ENCODE measurements around the gene C13orf46.
"Not testable (repeated sequence)": the region's sequence is repeated elsewhere in the genome, so short reads cannot be mapped to it uniquely, and the experiment has no call there.

The C13orf46 gene

GRCh38 chr13:113919761-113920559 lies 53.9 kb downstream of the C13orf46 start:
- no peak for DNase-seq

GRCh38 chr13:113918981-113919701 lies 54.7 kb downstream of the C13orf46 start:
- no peak for DNase-seq

GRCh38 chr13:113918580-113918979 lies 55.3 kb downstream of the C13orf46 start:
- no peak for DNase-seq

GRCh38 chr13:113917594-113918371 lies 56.1 kb downstream of the C13orf46 start:
- DNase-seq, result no peak

GRCh38 chr13:113917096-113917495 lies 56.8 kb downstream of the C13orf46 start:
- DNase-seq, result no peak

- peak; percentile 7 for DNase-seq
These were observed 57.5 kb downstream of the C13orf46 start for GRCh38 chr13:113916330-113916815.

- DNase-seq, result no peak
These were observed 58.0 kb downstream of the C13orf46 start for GRCh38 chr13:113915786-113916329.

GRCh38 chr13:113915012-113915763 lies 58.7 kb downstream of the C13orf46 start:
- DNase-seq, result no peak

GRCh38 chr13:113914333-113915011 lies 59.4 kb downstream of the C13orf46 start:
- no peak for DNase-seq

GRCh38 chr13:113913838-113914237 lies 60.0 kb downstream of the C13orf46 start:
- DNase-seq, result not testable (repeated sequence)

GRCh38 chr13:113913408-113913807 lies 60.5 kb downstream of the C13orf46 start:
- DNase-seq, result not testable (repeated sequence)

GRCh38 chr13:113912596-113912995 lies 61.3 kb downstream of the C13orf46 start:
- DNase-seq, result no peak

- no peak for DNase-seq
These were observed 66.0 kb downstream of the C13orf46 start for GRCh38 chr13:113907635-113908617.

GRCh38 chr13:113906571-113906970 lies 67.3 kb downstream of the C13orf46 start:
- no peak for DNase-seq

GRCh38 chr13:113905942-113906341 lies 67.9 kb downstream of the C13orf46 start:
- DNase-seq, result no peak

- no peak for DNase-seq
These were observed 68.9 kb downstream of the C13orf46 start for GRCh38 chr13:113905018-113905417.

GRCh38 chr13:113904411-113904810 lies 69.5 kb downstream of the C13orf46 start:
- peak; percentile 26 for DNase-seq

- no peak for DNase-seq
These were observed 70.0 kb downstream of the C13orf46 start for GRCh38 chr13:113903912-113904311.

Data from activated CD4-positive, alpha-beta T cell treated with anti-CD3 and anti-CD28 coated beads, Interleukin-10, Interleukin-2, amounts not matched to agents 100 ng/mL and 50 ng/mL, durations not matched to agents 16 hours and 8 hours (primary cell).